Suprapubic skin (tissue), 4 donors: ENCODE results near the gene SSNA1. TPM values are rescaled to one million over a fixed set of nuclear protein-coding genes. Genes with fewer than 3 reads are reported as not detected.

Experiments used
- DNase-seq, 2 donors: peaks; one replicate each; pipeline ENCODE4 v3.0.0-alpha.2; 2019; ENCODE audit warnings: low spot score in 2 of 2
- H3K27ac ChIP-seq: fragments of 200-600 bp; sonication (generic); one replicate; pipeline ENCODE4 v1.5.1; 2019
- H3K27me3 ChIP-seq: fragments of 200-600 bp; sonication (generic); one replicate; pipeline ENCODE4 v1.5.1; 2019
- H3K36me3 ChIP-seq: fragments of 200-600 bp; sonication (generic); one replicate; pipeline ENCODE4 v1.5.1; 2019
- H3K4me1 ChIP-seq: fragments of 200-600 bp; sonication (generic); one replicate; pipeline ENCODE4 v1.5.1; 2019
- H3K4me3 ChIP-seq: fragments of 200-600 bp; sonication (generic); one replicate; pipeline ENCODE4 v1.5.1; 2019; ENCODE audit warnings: mild to moderate bottlenecking
- H3K9me3 ChIP-seq: fragments of 200-600 bp; sonication (generic); one replicate; pipeline ENCODE4 v1.5.1; 2019
- EP300 ChIP-seq: sonication (generic); formaldehyde crosslinking; IDR thresholded peaks from one replicate; pipeline ENCODE4 v1.6.1; 2017; ENCODE audit warnings: antibody characterized with exemption
- POLR2A ChIP-seq, 2 donors: fragments of 450-650 bp; IDR thresholded peaks; one replicate each; pipeline ENCODE4 v1.6.1; 2017; ENCODE audit warnings: antibody characterized with exemption in 2 of 2, mild to moderate bottlenecking in 2 of 2, moderate library complexity in 2 of 2
- POLR2AphosphoS5 ChIP-seq, 3 donors: sonication (generic); formaldehyde crosslinking; IDR thresholded peaks; one replicate each; pipeline ENCODE4 v1.6.1; 2017; ENCODE audit warnings: antibody characterized with exemption in 3 of 3
- WGBS: methylation state at CpG from one replicate; pipeline ENCODE4 v1.1.5; 2018; 5-methylcytosine and 5-hydroxymethylcytosine counted together
- total RNA-seq, 4 donors: library from RNA; depleted of rRNA; stranded (reverse); fragments of >200 nt; gene quantifications; one replicate each; pipeline ENCODE4 v1.1.0, GENCODE V29; 2016
- TF ChIP-seq, protein P1 (sequence below), 2 donors: fragments of 200-600 bp in 1 of 2; fragments of 450-650 bp in 1 of 2; sonication (generic) in 1 of 2; IDR thresholded peaks; one replicate each; pipeline ENCODE4 v1.5.1; 2016 to 2019; ENCODE audit warnings: antibody characterized with exemption in 2 of 2, mild to moderate bottlenecking in 1 of 2, moderate library complexity in 1 of 2

Gene SSNA1, protein sequence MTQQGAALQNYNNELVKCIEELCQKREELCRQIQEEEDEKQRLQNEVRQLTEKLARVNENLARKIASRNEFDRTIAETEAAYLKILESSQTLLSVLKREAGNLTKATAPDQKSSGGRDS
- 10 to 100 TPM; 45.9 to 72.0 (median 71.1) TPM for total RNA-seq

DNA sequence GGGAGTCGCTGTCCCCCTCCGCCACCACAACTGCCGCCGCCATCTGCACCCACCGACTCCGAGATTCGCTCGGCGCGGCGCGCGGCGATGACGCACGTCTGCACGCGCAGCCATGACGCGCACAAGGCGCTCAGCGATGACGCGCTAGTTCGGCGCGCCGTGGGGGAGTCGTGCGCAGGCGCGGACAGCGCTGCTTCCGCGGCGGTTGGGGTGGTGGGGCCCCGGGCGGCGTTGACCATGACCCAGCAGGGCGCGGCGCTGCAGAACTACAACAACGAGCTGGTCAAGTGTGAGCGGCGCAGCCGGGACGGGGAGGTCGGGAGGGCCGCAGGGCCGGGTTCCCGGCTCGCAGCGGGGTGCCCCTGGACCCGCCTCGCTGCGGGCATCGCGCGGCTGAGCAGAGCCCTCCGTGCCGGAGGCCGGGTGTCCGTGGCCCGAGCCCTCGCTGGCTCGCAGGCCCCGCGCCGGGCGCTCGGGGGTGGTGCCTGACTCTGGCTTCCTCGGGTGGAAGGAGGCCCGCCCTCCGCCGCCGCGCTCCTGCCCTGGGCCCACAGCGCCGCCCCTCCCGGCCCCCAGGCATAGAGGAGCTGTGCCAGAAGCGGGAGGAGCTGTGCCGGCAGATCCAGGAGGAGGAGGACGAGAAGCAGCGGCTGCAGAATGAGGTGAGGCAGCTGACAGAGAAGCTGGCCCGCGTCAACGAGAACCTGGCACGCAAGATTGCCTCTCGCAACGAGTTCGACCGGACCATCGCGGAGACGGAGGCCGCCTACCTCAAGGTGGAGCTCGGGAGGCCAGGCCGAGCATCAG, at the start of gene SSNA1, which contains the start of gene ANAPC2:
Gene SSNA1 (plus strand): TSS at position 187 of the 807 bp plus-strand sequence. CDS start 51 bp downstream, at position 238.
Gene ANAPC2 (minus strand): TSS at position 71 of the 807 bp plus-strand sequence. CDS start 28 bp downstream, at position 43.
- H3K36me3 ChIP-seq = peaks cover 52% of the 10 kb centered on the region
- H3K9me3 ChIP-seq = no peaks in the 10 kb centered on the region
- peak within 1 kb of the TSS; percentile 97 for H3K27ac ChIP-seq
- TF ChIP-seq POLR2A (IDR thresholded peaks at IDR 0.05) (peak in 1 of 2 donors; percentile 83), POLR2AphosphoS5 (IDR thresholded peaks at IDR 0.05) (peak; percentile 92 to 99 (median 99)), EP300 (no peak)
- TF ChIP-seq, protein P1, sequence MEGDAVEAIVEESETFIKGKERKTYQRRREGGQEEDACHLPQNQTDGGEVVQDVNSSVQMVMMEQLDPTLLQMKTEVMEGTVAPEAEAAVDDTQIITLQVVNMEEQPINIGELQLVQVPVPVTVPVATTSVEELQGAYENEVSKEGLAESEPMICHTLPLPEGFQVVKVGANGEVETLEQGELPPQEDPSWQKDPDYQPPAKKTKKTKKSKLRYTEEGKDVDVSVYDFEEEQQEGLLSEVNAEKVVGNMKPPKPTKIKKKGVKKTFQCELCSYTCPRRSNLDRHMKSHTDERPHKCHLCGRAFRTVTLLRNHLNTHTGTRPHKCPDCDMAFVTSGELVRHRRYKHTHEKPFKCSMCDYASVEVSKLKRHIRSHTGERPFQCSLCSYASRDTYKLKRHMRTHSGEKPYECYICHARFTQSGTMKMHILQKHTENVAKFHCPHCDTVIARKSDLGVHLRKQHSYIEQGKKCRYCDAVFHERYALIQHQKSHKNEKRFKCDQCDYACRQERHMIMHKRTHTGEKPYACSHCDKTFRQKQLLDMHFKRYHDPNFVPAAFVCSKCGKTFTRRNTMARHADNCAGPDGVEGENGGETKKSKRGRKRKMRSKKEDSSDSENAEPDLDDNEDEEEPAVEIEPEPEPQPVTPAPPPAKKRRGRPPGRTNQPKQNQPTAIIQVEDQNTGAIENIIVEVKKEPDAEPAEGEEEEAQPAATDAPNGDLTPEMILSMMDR (IDR thresholded peaks at IDR 0.05) = peak in 1 of 2 donors; percentile 42
- DNase-seq = peak; percentile 94 to 95
- peak within 1 kb of the TSS; percentile 94 for H3K4me3 ChIP-seq
- WGBS = under 1% methylated on average over 31 of the region's 98 CpGs
- H3K27me3 ChIP-seq = no peaks in the 10 kb centered on the region
- peaks cover 45% of the 10 kb centered on the region for H3K4me1 ChIP-seq

DNA sequence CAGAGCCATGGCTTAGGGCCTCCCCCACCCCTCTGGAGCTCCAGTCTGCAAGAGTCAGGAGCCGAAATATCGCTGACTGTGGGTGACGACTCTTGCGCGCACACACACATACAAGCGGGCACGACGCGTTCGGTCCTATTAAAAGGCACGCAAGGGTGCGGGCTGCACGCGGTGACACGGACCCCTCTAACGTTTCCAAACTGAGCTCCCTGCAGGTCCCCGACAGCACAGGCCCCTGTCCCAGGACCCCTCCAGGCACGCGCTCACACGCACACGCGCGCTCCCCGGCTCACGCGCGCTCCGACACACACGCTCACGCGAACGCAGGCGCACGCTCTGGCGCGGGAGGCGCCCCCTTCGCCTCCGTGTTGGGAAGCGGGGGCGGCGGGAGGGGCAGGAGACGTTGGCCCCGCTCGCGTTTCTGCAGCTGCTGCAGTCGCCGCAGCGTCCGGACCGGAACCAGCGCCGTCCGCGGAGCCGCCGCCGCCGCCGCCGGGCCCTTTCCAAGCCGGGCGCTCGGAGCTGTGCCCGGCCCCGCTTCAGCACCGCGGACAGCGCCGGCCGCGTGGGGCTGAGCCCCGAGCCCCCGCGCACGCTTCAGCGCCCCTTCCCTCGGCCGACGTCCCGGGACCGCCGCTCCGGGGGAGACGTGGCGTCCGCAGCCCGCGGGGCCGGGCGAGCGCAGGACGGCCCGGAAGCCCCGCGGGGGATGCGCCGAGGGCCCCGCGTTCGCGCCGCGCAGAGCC, 49.6 kb upstream of the SSNA1 start, which contains the start of gene GRIN1:
Gene GRIN1 (plus strand): TSS at position 433 of the 746 bp plus-strand sequence. CDS start 333 bp downstream, outside the sequence.
- H3K4me1 ChIP-seq = peaks cover 14% of the 10 kb centered on the region
- no peak for TF ChIP-seq EP300
- TF ChIP-seq, protein P1 (IDR thresholded peaks at IDR 0.05) = no peak
- no peak for TF ChIP-seq POLR2AphosphoS5 (IDR thresholded peaks at IDR 0.05)
- no peak for TF ChIP-seq POLR2A (IDR thresholded peaks at IDR 0.05)
- 28% methylated on average over 10 of the region's 104 CpGs for WGBS
- no peak for DNase-seq
- peak within 1 kb of the TSS; percentile 15 for H3K4me3 ChIP-seq
- H3K27me3 ChIP-seq = peaks cover 91% of the 10 kb centered on the region
- H3K27ac ChIP-seq = no peak within 1 kb of the TSS
- no peaks in the 10 kb centered on the region for H3K9me3 ChIP-seq
- H3K36me3 ChIP-seq = no peaks in the 10 kb centered on the region

DNA sequence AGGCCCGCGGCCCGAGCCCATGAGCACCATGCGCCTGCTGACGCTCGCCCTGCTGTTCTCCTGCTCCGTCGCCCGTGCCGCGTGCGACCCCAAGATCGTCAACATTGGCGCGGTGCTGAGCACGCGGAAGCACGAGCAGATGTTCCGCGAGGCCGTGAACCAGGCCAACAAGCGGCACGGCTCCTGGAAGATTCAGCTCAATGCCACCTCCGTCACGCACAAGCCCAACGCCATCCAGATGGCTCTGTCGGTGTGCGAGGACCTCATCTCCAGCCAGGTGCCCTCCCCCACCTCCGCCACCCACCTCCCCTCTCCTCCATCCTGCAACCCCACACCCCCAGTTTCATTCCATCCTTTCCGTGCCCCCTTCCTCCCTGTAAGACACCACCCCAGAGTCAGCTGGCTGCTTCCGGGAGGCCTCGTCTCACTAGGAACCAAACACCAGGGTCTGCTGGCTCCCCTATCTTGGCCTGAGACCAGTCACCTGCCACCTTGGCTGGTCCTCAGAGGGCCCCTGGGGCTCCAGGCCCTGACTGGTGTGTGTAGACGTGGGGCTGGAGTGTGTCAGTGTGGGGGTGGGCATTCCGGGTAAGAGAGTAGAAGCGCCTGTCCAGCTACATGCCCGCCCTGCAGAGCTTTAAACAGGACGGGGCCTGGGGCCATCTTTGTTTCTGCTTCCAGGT, 48.9 kb upstream of the SSNA1 start:
- Histone ChIP-seq H3K27ac (no peak overlapping the region), H3K9me3 (no peaks in the 10 kb centered on the region), H3K27me3 (peaks cover 93% of the 10 kb centered on the region), H3K4me3 (no peak overlapping the region), H3K36me3 (no peaks in the 10 kb centered on the region), H3K4me1 (peaks cover 14% of the 10 kb centered on the region)
- TF ChIP-seq POLR2AphosphoS5 (IDR thresholded peaks at IDR 0.05) (no peak), EP300 (no peak), POLR2A (IDR thresholded peaks at IDR 0.05) (no peak)
- TF ChIP-seq, protein P1 (IDR thresholded peaks at IDR 0.05) = no peak
- WGBS = 51% methylated on average over 12 of the region's 37 CpGs
- DNase-seq = no peak

DNA sequence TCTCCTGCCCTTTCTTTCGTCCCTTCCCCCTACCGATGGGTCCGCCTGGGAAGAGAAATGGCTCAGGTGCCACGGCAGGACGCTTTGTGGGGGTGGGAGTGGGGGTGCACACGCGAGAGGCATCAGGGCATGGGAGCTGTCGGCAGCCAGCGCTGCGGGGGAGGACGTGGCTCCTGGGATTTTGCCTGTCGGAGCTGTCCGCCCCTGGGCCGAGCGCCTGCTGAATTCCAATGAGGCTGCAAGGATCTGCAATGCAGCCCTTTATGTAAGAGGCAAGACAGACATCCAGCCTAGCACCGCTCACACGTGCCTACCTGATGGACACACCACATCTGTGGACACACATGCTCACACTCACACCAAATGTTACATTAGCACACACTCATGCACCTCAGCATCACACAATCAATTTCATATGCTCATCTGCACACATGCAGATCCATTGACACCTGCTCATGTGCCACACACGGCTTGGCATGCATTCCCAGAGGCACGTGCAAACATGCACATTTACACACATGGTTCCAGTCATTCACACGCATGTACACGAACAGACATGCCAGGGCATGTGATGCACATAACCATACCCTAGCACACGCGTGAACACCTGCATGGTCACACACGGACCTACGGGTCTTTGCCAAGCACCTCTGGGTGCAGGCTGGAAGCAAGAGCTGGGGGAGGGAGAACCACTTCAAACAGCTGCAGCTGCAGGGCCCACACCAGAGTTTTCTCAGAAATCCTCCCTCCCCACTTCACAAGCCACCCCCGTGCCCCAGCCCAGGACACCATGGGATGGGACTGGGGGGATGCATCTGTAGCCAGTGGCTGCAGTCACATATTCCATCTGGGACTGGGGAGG, 48.1 kb upstream of the SSNA1 start:
- TF ChIP-seq, protein P1 (IDR thresholded peaks at IDR 0.05) = no peak
- no peak for DNase-seq
- Histone ChIP-seq H3K4me1 (peaks cover 14% of the 10 kb centered on the region), H3K36me3 (no peaks in the 10 kb centered on the region), H3K4me3 (no peak overlapping the region), H3K9me3 (no peaks in the 10 kb centered on the region), H3K27me3 (peaks cover 91% of the 10 kb centered on the region), H3K27ac (no peak overlapping the region)
- 50% methylated on average over 16 of the region's 26 CpGs for WGBS
